ENCODE results near the gene KIRREL1. TPM values are rescaled to one million over a fixed set of nuclear protein-coding genes. Genes with fewer than 3 reads are reported as not detected.
A peak's percentile ranks its signal among the peaks of the same experiment; 100 is the strongest.

KIRREL1 gene
- total RNA-seq, 1 donor from 2014 or later = 166 TPM

- Mint-ChIP-seq H3K9me3 (ENCODE audit: low read depth) (no peaks in the 10 kb centered on the region), H3K4me3 (ENCODE audit: unreplicated experiment) (peak overlapping the region; percentile 11), H3K36me3 (ENCODE audit: low read depth) (peaks cover 3% of the 10 kb centered on the region), H3K27me3 (ENCODE audit: low read depth) (no peaks in the 10 kb centered on the region), H3K27ac (ENCODE audit: unreplicated experiment) (peak overlapping the region; percentile 98), H3K4me1 (ENCODE audit: low read depth) (peaks cover 99% of the 10 kb centered on the region)
- no peak for TF ChIP-seq CTCF (IDR thresholded peaks at IDR 0.05)
- no peak for DNase-seq (ENCODE audit: low spot score)
These were observed 21.4 kb downstream of the KIRREL1 start for GRCh38 chr1:158014731-158015320.

- no peaks in the 10 kb centered on the region for H3K27me3 Mint-ChIP-seq (ENCODE audit: low read depth)
- peak overlapping the region; percentile 98 for H3K27ac Mint-ChIP-seq (ENCODE audit: unreplicated experiment)
- H3K4me1 Mint-ChIP-seq (ENCODE audit: low read depth) = peaks cover 99% of the 10 kb centered on the region
- peaks cover 3% of the 10 kb centered on the region for H3K36me3 Mint-ChIP-seq (ENCODE audit: low read depth)
- H3K4me3 Mint-ChIP-seq (ENCODE audit: unreplicated experiment) = no peak overlapping the region
- TF ChIP-seq CTCF (IDR thresholded peaks at IDR 0.05) = no peak
- no peak for DNase-seq (ENCODE audit: low spot score)
- H3K9me3 Mint-ChIP-seq (ENCODE audit: low read depth) = no peaks in the 10 kb centered on the region
These were observed 23.3 kb downstream of the KIRREL1 start for GRCh38 chr1:158016651-158017335.

GRCh38 chr1:158017800-158018595, 24.6 kb downstream of the KIRREL1 start:
- TF ChIP-seq CTCF (IDR thresholded peaks at IDR 0.05) = no peak
- Mint-ChIP-seq H3K36me3 (ENCODE audit: low read depth) (peaks cover 3% of the 10 kb centered on the region), H3K4me1 (ENCODE audit: low read depth) (peaks cover 99% of the 10 kb centered on the region), H3K4me3 (ENCODE audit: unreplicated experiment) (peak overlapping the region; percentile 35), H3K27me3 (ENCODE audit: low read depth) (no peaks in the 10 kb centered on the region), H3K9me3 (ENCODE audit: low read depth) (no peaks in the 10 kb centered on the region), H3K27ac (ENCODE audit: unreplicated experiment) (peak overlapping the region; percentile 98)
- no peak for DNase-seq (ENCODE audit: low spot score)

GRCh38 chr1:158019171-158019868, 25.9 kb downstream of the KIRREL1 start:
- H3K4me3 Mint-ChIP-seq (ENCODE audit: unreplicated experiment) = peak overlapping the region; percentile 63

More at GRCh38 chr1:158019171-158019868, 25.9 kb downstream of the KIRREL1 start:
- no peak for DNase-seq (ENCODE audit: low spot score)
- peaks cover 98% of the 10 kb centered on the region for H3K4me1 Mint-ChIP-seq (ENCODE audit: low read depth)
- H3K9me3 Mint-ChIP-seq (ENCODE audit: low read depth) = no peaks in the 10 kb centered on the region
- no peaks in the 10 kb centered on the region for H3K27me3 Mint-ChIP-seq (ENCODE audit: low read depth)
- no peak for TF ChIP-seq CTCF (IDR thresholded peaks at IDR 0.05)
- peak overlapping the region; percentile 98 for H3K27ac Mint-ChIP-seq (ENCODE audit: unreplicated experiment)
- peaks cover 3% of the 10 kb centered on the region for H3K36me3 Mint-ChIP-seq (ENCODE audit: low read depth)
